CD4-positive, alpha-beta T cell treated with Interleukin-12 subunit alpha and Interleukin-12 subunit beta, for 1 hour (primary cell): ENCODE data around the gene KIAA2012.

Experiments used
- DNase-seq: peaks from one replicate; pipeline ENCODE4 v3.0.0-alpha.2; 2020

Gene KIAA2012

DNA sequence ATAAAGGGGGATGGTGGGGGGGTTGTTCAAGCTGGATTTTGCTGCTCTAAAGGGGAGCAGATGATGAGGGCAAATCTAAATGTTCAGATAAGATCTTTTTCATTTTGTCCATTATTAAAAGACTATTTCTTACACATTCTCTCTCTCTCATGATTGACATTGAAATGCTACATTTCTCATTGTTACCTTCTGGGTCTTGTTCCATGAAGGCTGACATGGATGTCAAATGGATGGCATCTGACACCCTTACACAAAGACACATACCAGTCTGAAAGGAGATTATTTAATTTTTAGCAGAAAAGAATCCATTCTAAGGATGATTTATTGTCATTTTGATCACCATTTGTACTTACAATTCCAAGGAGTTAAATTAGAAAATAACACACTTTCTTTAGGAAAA, 28.3 kb upstream of the KIAA2012 start:
- no peak for DNase-seq

DNA sequence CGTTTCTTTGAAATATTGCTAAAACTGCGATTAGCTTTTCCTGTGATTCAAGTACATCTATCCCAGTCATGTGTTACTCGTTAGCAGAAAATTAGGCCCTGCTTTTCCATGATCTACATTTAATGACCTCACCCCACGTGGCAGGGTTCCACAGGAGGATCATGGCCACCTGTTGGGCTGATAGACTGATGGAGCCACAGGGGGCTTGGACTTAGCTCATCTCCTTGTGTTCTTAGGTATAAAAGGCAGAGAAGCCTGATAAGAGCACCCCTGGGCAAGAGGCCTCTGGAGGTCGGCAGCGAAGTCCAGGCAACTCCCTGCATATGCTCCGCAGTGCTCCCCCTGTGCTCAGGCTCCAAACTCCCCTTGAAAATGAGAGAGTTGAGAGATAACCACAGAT, 26.5 kb upstream of the KIAA2012 start:
- DNase-seq, result no peak

DNA sequence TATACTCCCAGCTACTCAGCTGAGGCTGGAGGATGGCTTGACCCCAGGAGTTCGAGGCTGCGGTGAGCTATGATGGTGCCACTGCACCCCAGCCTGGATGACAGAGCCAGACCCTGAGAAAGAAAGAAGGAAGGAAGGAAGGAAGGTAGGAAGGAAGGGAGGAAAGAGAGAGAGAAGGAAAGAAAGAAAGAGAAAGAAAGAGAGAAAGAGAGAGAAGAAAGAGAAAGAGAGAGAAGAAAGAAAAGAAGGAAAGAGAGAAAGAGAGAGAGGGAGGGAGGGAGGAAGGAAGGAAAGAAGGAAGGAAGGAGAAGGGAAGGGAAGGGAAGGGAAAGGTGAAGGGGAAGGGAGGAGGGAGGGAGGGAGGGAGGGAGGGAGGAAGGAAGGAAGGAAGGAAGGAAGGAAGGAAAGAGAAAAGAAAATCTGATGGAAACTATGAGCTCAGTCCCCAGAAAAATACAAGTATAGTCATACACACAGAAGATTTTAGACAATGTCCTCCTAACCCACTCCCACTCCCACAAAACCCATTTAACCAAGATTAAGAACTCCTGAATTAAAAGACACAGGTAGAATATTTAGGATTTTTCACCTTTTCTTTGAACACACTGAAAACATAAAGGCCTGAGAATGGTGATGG, 23.8 kb upstream of the KIAA2012 start:
- no peak for DNase-seq

DNA sequence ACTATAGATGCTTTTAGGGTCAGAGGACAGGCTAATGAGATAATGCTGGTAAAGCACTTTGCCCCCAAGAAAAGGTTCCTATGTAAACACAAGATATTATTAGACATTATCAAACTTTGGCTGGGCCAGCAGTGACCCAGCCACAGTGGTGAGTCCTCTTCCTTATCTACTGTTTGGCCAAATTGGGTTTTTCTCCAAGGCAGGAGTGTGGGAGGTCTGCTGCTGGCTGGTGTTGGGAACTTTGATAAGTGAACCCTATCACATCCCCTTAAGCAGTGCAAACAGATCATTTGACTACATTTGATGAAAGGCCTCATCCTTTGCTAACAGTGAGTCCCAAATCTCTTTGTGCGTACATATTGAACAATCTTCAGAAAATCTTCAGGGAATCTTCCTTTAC, 23.2 kb upstream of the KIAA2012 start:
- DNase-seq, result no peak

DNA sequence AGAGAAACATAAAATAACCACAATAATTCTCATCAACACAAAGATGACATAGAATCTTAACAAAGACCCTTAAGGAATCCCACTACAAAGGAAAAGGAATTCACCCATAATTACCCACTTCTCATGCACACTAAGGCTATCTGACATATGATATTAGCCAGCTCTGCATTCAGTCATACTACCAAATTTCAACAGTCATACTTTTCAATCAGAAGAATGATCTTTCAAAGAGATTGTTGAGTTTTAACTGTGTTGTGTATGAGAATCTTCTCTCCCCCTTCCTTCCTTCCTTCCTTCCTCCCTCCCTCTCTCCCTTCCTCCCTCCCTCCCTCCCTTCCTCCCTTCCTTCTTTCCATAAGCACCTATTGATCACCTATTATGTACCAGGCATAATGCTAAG, 22.4 kb upstream of the KIAA2012 start:
- DNase-seq, result no peak

DNA sequence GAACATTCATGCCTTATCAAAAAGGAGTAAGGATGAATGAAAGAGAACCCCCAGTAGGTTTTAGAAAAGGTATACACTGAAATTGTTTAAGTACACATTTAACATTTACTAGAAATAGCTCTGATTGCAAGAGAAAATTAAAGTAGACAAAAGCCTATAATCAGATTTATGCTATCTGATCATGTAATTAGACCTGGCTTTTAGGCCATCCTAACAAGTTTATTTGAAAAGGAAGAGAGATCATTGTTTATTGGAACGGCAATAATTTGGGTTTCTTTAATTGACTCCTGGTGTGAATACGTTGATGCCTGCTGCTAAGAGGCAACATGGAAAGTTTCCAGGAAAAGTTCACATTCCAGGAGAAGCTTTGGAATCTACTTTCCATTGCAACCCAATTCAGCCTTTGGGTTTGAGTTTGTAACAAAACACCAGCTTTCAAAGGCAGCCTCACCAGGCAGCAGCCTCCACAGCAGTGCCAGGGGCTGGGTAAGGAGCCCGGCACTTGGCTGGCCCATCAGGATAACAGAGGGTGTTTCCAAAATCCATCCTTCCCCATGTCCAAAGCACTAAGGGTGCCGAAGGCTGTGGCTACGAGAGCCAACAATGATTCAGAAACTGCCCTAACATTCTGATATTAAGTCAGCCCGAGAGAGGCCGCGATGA, 21.4 kb upstream of the KIAA2012 start:
- no peak for DNase-seq

DNA sequence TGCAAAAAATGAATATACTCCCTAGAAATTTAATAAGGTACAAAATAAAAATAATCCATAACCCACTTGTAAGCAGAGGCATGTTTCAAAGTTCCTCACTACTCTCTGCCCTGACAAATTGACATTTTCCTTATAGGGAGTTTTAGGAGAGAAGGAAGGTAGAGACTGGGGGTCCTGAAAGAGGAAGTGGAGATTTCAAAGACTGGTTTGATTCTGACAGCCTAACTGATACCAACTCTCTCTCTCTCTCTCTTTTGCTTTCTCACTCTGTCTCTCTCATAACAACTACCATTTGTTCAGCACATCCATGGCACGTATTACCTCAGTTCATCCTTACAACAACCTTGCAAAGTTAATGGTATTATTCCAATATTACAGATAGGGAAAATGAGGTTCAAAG, 20.8 kb upstream of the KIAA2012 start:
- DNase-seq, result no peak

DNA sequence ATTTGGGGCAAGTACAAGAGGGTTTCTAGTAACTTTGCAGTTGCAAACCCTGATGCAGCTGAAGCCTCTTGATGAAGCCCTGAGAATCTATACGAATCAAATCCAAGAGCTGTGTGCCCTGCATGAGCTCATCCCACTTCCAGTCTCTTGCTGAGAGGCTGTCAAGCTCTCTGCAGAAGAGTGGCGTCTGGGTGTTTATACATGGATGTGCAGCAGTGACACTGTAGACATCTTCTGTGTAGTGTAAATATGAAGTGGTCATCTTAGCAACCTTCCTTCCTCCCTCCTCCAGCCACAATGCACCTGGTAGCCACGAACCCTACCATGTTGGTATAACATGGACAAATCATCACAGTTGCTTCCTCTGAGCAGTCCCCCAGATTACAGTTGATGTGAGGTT, 18.4 kb upstream of the KIAA2012 start:
- DNase-seq, result no peak

DNA sequence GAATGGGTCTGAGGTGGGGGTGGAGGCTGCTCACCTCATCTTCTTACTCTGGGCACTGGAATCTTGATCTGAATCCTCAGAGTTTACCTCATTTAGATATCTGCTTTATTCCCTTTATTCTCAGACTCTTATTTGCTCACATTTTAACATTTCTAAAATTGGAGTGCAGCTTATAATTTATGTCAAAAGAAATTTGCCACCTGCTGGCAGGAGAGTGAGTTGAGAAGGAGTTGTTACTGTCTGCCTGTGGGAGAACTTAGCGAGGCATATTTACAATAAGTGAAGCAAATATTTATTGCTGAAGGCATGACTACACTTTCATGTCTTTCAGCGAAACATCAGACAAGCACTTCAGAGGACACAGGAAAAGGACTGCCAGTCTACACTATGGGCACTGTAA, 16.4 kb upstream of the KIAA2012 start:
- no peak for DNase-seq

DNA sequence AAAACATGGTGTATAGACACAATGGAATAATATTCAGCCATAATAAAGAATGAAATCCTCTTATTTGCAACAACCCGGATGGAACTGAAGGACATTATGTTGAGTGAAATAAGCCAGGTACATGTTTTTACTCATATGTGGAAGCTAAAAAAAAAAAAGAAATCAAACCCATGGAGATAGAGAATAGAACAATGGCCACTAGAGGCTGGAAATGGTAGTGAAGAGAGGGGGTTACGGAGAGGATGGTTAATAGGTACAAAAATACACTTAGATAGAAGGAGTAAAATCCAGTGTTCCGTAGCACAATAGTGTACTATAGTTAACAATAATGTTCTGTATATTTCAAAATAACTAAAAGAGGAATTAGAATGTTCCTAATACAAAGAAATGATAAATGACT, 12.8 kb upstream of the KIAA2012 start:
- no peak for DNase-seq

DNA sequence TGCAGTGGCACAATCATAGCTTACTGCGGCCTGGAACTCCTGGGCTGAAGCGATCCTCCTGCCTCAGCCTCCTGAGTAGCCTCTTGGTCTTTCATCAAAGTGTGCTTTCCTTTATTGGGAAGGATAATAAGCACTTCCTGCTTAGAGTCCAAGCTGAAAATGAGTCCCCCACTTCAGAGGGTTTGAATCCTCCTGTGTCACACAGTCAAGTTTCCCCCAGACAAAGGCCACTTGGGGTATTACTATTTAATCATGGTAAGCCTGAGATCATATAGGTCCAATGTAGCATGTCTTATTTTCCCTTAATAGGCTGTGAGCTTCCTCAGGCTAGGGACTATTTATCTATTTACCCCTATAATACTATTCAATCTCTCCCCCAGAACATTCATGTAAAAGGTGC, 11.4 kb upstream of the KIAA2012 start:
- no peak for DNase-seq

DNA sequence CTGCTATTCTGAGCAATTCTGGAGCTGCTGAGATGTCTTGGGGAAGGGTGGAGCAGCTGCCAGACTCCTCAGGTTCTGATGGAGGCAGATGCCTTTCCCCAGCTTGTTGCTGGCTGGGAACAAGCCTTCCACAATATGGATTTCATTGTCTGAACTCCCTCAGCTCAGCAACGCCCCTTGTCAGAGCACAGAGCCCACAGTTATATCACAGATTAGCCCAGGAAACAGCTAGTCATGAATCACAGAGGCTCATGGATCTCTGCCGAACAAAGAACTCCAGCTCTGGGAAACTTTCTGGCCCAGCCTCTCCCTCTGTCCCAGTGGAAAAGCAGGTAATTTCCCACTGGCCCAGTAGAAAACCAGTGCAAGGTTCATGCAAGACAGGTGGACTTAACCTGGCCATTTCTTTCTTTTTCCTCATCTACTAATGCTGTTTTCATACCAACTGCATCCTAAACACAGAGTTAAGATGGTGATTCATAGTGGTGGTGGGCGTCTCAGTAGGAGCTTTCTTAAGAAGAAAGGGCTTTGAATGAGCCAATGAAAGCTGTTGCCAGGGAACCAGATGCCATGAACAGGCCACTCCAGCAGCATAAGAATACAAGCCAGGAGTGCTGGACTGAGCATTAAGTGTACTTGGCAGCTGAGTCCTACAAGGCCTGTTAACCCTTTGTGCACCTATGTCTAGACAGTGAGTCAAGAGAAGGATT, 8.7 kb upstream of the KIAA2012 start:
- DNase-seq, result no peak

DNA sequence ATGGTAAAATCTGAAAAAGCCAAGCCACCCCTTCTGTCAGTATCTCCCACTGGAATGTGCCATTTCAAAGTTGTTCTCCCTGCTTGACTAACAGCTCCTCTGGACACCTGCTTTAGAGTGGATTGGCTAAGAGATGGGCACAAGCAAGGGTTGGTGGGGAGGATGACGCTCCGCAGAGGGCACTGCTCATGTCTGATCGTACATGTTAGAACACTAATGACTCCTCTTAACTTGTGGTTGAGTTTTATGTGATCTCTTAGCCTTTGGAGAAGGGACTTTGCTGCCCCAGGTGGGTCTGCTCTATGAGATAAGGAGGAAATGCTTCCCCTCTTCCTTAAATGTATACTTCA, 8.2 kb upstream of the KIAA2012 start:
- DNase-seq, result no peak

DNA sequence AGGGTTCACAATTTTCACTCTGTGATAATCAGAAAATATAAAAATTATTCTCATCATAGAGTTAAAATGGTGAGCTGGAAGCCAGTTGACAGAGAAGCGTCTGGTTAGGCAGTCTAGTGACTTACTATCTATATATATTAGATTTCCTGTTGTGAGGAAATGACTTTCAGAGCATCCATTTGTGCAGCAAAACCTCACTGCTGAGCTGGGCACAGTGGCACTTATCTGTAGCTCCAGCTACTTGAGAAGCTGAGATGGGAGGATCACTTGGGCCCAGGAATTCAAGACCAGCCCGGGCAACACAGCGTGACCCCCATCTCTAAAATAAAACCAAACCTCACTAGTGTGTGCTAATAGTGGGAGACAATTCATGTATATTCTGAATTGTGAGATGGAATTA, 7.2 kb upstream of the KIAA2012 start:
- no peak for DNase-seq

DNA sequence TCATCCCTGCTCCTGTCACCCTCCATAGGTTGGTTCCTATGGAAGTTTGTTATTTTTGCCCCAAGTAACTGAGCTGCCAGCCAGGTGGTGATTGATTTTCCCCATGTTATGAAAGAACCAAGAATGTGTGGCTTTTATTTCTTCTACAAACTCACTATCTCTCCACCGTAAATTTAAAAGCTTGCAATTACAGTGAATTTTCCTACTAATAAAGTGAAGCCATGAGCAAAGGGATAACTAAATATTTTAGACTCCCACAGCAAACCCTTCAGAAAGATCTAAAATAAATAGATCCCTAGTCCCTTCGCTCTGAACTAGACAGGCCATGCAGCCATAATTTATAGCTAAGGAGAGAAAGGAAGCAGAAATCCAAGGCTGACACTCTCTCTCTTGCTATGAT, 6.2 kb upstream of the KIAA2012 start:
- no peak for DNase-seq

DNA sequence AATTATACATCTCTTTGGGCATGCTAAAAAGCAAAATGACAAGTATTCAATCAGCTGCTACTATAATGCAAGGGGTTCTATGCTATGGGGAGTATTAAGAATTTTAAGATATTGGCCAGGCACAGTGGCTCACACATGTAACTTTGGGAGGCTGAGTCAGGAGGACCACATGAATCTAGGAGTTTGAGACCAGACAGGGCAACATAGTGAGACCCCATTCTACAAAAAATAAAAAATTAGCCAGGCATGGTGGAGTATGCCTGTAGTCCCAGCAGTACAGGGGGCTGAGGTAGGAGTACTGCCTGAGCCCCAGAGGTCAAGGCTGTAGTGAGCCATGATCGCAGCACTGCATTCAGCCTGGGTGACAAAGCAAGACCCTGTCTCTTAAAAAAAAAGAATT, 5.5 kb upstream of the KIAA2012 start:
- DNase-seq, result no peak

DNA sequence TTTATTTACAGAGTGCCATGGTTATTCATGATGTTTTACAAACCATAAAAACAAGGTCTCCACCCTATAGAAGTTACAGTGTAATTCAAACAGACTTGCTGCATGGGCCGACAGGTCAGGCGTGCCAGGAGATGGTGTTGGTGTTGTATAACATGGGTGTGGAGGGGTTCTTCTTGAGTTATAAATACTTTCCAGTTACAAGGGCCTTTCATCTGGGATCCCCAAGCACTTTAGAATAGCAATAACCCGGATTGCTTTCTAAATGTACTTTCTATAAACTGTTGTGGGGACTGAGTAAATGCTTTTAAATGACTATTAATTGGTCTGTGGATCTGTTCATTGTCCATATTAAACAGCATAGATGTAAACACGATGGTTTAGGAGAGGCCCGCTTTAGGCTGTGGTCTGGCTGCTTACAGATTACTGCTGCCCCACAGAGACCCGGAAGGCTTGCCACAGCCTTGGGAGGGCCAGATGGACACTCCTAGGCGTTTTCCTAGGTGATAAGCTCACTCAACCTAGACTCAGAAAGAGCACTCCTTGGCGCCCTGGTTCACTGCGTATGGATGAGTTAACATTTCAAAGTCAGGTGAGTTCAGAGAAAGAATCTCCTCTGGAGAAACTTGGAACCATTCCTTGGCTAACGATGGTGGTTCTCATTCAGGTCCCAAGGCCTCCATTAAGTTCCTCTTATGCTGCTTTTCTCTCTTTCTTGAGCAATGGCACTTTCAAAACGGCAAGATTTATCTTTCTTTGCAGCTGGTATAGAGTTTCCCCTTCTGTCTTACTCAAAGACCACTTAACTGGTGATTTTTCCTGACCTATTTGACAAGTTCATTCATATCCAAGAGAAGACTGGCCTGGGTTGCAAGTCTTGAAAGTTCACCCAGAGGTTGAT, 3.6 kb upstream of the KIAA2012 start:
- no peak for DNase-seq

DNA sequence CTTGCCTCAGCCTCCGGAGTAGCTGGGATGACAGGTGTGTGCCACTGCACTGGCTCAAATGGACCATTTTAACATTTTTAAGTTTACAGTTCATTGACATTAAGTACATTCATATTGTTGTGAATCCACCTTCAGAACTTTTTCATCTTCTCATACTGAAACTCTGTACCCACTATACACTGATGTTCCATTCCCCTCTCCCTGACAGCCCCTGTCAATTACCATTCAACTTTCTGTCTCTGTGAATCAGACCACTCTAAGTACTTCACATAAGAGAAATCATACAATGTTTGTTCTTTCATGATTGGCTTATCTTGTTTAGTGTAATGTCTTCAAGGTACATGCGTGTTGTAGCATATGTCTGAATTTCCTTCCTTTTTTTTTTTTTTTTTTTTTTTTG, 1.9 kb upstream of the KIAA2012 start:
- DNase-seq, result no peak

DNA sequence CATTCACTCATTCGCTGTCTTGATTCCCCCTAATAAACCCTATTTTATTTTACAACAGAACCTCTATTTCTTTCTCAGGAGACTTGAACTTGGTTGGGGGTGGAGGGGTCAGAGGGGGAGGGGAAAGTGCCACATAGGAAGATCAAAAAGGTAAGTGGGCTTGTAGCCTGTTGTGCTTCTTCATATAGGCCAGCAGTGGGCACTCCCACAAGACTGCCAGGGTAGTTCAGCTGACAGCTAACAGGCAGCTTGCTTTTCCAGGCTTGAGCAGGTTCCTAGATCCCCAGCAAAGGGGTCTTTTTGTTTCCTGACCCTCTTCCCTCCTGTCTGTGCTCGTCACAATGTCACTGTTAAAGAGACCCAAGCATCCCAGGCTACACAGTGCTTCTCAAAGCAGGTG, 829 bp upstream of the KIAA2012 start:
- DNase-seq, result no peak

DNA sequence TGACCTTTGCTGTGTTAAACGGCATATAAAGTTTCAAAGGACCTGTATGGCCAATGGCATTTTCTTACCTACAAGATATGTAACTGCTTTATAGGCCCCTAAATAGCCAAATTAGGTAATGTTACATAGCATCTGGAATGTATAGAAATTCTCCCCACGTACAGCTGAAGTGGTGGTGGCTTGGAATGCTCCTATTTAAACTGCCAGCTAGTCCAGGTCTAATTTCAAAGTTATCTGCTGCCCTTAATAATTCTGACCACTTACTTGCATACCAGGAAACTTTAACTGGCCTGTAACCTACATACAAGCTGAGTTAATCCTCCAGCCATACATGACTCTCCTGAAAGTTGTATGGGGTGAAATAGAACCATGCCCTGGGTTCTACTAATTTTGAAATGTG, 1.3 kb downstream of the KIAA2012 start:
- DNase-seq, result no peak

DNA sequence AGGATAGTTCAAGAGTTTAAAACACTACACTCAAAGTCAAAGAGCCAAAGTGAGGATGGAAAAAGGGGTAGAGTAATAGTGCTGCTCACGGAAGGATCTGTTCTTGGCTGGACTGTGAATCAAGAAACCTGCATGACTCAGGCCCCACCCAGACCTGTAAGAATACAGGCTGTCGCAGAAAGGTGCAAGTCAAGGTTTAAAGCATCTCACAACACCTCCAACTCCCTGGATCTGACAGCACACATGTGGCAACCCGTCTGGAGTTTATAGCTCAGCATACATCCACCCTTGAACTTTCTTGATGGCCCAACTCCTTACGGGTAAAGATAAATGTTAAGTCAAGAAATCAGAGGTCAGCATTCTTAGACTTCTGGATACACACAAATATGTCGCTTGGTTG, 6.3 kb downstream of the KIAA2012 start:
- no peak for DNase-seq

DNA sequence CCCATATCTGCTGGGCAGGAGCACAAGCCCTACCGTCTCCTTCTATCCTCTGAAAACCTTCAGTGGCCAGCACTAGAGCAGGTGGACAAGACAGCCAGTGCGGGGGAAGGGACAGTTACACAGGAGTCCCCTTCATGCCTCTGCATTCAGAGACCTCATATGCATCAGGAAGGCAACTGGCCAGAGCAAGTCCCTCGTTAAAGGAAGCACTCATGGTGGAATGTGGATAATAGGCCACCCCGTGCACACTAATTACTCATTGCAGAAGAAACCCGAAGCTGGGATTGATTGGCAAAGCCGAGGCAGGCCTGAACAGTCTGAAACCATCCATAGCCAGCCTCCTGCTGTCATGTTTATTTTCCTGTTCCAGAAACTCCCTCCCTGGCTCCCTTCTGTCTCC, 11.2 kb downstream of the KIAA2012 start:
- no peak for DNase-seq

DNA sequence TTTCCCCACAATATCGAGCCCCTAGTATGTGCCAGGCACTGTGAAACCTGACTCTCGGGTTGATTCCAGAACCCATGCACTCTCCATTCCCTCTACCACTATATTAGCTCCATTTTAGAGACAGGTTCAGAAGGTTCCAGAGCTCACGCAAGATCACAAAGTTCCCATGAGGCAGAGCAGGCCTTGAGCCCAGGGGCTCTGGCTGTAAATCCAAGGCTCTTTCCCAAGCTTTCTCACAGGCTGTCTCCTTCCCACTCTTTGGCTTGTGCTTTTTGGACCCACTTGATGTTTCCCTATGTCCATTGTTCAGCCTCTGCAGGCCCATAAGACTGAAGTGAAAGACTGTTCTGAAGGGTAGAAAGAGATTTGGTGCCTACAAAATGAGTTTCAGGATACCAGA, 15.7 kb downstream of the KIAA2012 start:
- DNase-seq, result no peak

DNA sequence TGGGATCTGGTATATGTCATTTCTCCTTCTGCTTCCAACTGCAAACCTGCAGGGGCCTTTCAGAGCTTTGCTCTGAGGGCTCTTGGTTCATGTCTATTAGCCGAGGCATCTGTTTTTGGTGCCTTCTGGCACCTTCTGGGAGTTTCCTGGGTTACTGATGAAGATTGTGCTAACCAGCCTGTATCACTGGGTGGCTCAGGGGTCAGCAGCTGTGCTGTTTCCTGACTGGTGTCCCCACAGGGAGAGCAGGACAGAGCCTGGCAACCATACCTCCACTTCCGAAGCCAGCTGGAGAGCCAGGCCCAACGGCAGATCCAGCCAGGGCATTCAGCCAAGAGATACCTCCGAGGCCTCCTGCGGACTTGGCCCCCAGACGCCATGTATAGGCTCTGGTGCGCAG, 17.5 kb downstream of the KIAA2012 start:
- no peak for DNase-seq
